Activated naive CD4-positive, alpha-beta T cell (primary cell): ENCODE measurements around the gene F10.

Experiments used
- DNase-seq, 4 experiments: peaks; one replicate each; lab custom pipeline; 2025; lab: John Stamatoyannopoulos, UW

F10 gene

GRCh38 chr13:113138792-113139551 lies 16.4 kb downstream of the F10 start:
- no peak for DNase-seq

GRCh38 chr13:113139577-113139976 lies 17.0 kb downstream of the F10 start:
- no peak for DNase-seq

- DNase-seq, result no peak
Measured at GRCh38 chr13:113140677-113141600, 18.3 kb downstream of the F10 start.

- no peak for DNase-seq
Measured at GRCh38 chr13:113141601-113141970, 19.0 kb downstream of the F10 start.

GRCh38 chr13:113142876-113143275 lies 20.3 kb downstream of the F10 start:
- DNase-seq, result no peak

- no peak for DNase-seq
Measured at GRCh38 chr13:113143466-113144254, 21.1 kb downstream of the F10 start.

- no peak for DNase-seq
Measured at GRCh38 chr13:113144255-113144629, 21.6 kb downstream of the F10 start.

GRCh38 chr13:113145496-113145895 lies 22.9 kb downstream of the F10 start:
- no peak for DNase-seq

- no peak for DNase-seq
Measured at GRCh38 chr13:113145911-113146598, 23.5 kb downstream of the F10 start.

GRCh38 chr13:113146750-113147149 lies 24.2 kb downstream of the F10 start:
- DNase-seq, result no peak

GRCh38 chr13:113147206-113147605 lies 24.6 kb downstream of the F10 start:
- DNase-seq, result no peak

- DNase-seq, result no peak
Measured at GRCh38 chr13:113148407-113148806, 25.8 kb downstream of the F10 start.

- DNase-seq, result no peak
Measured at GRCh38 chr13:113148940-113149503, 26.4 kb downstream of the F10 start.

- no peak for DNase-seq
Measured at GRCh38 chr13:113149711-113150549, 27.3 kb downstream of the F10 start.

GRCh38 chr13:113150550-113151365 lies 28.2 kb downstream of the F10 start:
- DNase-seq, result no peak

- no peak for DNase-seq
Measured at GRCh38 chr13:113151745-113152690, 29.4 kb downstream of the F10 start.

- DNase-seq, result no peak
Measured at GRCh38 chr13:113152691-113152983, 30.0 kb downstream of the F10 start.

GRCh38 chr13:113152984-113153809 lies 30.6 kb downstream of the F10 start:
- DNase-seq, result peak in 1 of 4 experiments; percentile 40
